Retinal pigment epithelial cell (primary cell): Measurements from ENCODE around the gene MEST.

Experiments used
- DNase-seq: peaks from one replicate; pipeline ENCODE4 v3.0.0-alpha.2; 2010; ENCODE audit warnings: low read depth
- H3K4me3 ChIP-seq: 2 replicates; pipeline ENCODE4 v1.5.1; 2011; ENCODE audit warnings: mild to moderate bottlenecking, low read length, control low read depth, moderate library complexity
- CTCF ChIP-seq: conservative IDR thresholded peaks from 2 replicates; pipeline ENCODE4 v1.5.1; 2011; ENCODE audit warnings: low read depth, low read length, control low read depth, inconsistent platforms

The MEST gene

GRCh38 chr7:130454959-130455358 is 36.9 kb upstream of the MEST start:
- no peak for TF ChIP-seq CTCF
- no peak for DNase-seq
- no peak overlapping the region for H3K4me3 ChIP-seq

GRCh38 chr7:130458257-130458656 is 33.6 kb upstream of the MEST start:
- H3K4me3 ChIP-seq: no peak overlapping the region
- no peak for DNase-seq
- TF ChIP-seq CTCF: no peak

- TF ChIP-seq CTCF: no peak
- no peak overlapping the region for H3K4me3 ChIP-seq
- DNase-seq: no peak
Observed at GRCh38 chr7:130461272-130461671, 30.6 kb upstream of the MEST start.

GRCh38 chr7:130463553-130464434 is 28.1 kb upstream of the MEST start:
- H3K4me3 ChIP-seq: no peak overlapping the region
- DNase-seq: no peak
- no peak for TF ChIP-seq CTCF

- no peak for TF ChIP-seq CTCF
- H3K4me3 ChIP-seq: no peak overlapping the region
- no peak for DNase-seq
Observed at GRCh38 chr7:130468612-130469011, 23.3 kb upstream of the MEST start.

- DNase-seq: no peak
- no peak for TF ChIP-seq CTCF
- H3K4me3 ChIP-seq: no peak overlapping the region
Observed at GRCh38 chr7:130471974-130472373, 19.9 kb upstream of the MEST start.

GRCh38 chr7:130473289-130473688 is 18.6 kb upstream of the MEST start:
- DNase-seq: no peak
- TF ChIP-seq CTCF: no peak
- no peak overlapping the region for H3K4me3 ChIP-seq
